HG02571 (cell line): ENCODE results near the gene CA12.
"Not testable (repeated sequence)": the region's sequence is repeated elsewhere in the genome, so short reads cannot be mapped to it uniquely, and the experiment has no call there.

Experiments
- ATAC-seq: cut with Tn5 transposase; IDR thresholded peaks from one replicate; pipeline ENCODE4 v1.9.1; 2021; ENCODE audit warnings: mild to moderate bottlenecking, moderate library complexity; ENCODE audit not compliant: unreplicated experiment

CA12 gene

DNA sequence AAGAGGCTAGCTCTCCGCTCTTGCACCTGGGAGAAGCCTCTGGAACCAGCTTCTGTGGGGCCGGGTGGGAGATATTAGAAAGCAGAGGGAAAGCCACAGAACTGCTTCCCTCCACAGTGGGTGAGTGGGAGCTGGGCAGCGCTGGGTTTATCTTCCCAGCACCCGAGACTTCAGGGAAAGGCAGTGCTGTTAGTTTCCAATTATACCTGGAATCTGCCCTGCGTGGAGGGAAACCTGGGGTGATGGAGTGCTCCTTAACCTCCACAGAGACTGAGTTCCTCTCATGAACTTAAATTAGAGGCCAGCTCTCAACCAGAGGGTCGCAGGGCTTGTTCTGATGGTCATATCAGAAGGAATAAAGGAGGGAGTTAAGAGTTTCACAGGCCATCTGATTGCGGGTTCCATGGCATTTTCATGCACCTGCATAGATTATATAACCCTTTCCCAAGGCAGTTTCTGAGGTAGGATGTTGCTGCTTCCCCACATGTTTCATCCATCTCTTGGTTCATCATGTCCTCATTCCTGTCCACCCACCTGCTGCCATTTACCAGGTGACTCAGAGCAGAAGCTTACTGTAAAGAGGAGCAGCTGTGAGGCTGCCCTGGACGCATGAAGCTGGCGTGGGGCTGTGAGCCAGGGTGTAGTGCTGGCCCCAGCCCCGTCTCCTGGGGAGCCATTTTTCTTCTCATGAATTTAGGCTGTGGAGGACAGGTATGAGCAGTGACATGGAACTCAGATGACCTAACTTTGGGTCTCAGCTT lies 42.5 kb downstream of the CA12 start:
- ATAC-seq: no peak

DNA sequence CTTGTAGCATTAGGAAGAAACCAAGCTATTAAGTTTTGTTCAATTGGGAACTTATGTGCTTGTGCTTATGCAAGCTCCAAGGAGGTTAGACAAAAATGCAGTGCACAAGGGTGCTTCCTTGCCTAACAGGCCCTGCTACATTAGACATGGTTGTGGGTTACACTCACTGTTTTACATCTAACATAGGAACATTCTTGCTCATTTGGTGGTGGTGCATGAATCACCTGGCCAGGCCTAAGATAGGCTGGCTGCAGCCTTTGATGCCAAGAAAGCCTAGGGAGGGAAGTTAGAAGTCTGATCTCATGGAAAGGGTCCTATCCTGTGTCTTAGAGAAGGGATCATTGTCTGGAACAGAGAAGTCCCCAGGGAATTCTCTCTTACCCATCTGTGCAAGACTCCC lies 43.5 kb downstream of the CA12 start:
- ATAC-seq: no peak

DNA sequence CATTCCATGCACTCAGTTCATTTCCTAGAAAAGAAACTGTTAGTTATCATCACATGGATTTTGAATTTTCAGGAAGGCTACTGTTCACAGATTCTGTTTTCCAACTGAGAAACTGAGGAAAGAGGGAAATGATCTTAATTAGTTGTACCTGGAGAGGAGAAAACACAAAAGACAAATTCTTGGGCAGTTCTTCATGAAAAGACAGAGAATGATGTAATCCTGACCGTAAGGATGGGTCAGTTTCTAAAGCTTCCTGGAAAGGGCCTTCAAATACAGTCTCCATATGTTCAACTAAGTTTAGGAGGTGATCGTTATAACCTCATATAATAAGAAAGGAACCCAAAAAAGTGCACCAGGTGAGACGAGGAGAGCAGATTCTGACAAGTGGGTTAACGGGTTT lies 44.6 kb downstream of the CA12 start:
- ATAC-seq: no peak

DNA sequence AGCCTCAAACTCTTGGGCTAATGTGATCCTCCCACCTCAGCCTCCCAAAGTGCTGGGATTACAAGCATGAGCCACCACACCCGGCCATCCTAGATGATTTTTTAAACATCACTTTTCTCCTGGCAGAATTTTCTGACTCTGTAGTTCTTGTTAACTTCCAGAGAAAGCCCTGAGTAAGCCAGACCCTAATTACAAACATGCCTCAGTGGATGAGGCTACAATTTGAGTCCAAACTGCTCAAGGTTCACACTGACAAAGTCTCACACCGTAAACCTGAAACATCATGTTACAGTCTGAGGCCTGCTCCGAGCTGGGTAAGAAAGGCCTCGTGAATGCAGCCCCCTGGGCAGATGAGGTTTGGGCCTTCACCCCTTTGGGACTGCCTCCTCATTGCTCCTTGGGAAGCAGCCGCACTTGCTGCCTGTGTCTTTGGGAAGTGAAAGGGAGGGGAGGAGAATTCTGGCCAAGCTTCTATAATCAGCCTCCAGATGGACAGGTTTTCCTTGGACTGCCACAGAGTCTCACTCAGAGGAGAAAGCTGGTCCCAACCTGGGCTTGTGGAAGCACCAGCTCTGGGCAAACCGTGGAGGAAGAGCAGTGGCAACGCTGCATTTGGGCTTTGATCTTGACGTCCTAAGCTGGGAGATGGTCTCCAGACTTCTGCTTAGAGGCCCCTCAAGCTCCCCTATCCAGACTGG lies 46.0 kb downstream of the CA12 start:
- no peak for ATAC-seq

DNA sequence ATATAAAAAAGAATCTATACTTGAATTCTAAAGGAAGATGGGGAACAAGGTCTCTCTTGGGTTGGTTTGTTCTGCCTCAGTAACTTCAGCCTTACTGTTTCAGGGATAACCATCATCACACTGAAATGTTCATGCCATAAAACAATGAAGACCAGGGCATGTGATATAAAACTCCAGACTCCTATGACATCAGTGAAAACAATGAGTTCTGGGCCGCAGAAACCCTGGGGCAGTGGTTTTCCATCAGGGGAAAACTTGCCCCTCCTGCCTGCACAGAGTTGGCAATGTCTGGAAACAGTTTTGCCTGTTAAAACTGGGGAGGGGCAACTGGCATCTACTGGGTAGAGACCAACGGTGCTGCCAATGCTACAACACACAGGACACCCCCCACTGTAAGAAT lies 46.8 kb downstream of the CA12 start:
- ATAC-seq: no peak

DNA sequence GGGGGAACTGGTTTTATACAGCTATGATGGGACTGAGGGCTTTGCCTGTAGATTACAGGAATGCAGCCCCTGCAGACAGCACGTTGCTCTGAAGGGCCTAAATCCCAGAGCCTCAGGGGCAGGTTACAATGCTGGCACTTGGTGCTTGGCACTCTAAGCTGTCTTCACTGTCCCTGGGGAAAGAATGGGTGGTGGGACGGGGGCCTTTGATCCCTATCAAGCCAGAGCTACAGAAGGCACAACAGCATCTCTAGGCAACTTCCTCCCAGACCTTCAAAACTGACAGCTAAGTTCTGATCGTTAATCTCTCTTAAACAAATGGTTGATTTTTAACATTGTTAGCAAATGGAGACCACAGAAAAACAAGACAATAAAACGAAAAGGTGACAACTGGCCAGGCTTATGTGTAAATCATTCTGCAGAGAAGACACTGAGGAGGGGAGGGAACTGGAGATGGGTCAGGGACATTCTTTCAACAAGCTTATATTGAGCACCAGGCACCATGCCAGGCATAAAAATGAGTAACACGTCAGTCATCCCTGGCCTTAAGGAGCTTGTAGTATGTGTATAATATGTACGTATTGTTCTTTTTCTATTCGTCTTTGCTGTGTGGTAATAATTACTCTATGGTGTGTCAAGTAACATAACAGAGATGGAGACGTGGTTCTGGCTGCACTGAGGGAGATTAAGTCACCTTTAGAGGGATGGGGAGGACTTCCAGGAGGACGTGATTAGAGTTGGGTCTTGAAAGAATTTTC lies 49.1 kb downstream of the CA12 start:
- ATAC-seq: no peak

DNA sequence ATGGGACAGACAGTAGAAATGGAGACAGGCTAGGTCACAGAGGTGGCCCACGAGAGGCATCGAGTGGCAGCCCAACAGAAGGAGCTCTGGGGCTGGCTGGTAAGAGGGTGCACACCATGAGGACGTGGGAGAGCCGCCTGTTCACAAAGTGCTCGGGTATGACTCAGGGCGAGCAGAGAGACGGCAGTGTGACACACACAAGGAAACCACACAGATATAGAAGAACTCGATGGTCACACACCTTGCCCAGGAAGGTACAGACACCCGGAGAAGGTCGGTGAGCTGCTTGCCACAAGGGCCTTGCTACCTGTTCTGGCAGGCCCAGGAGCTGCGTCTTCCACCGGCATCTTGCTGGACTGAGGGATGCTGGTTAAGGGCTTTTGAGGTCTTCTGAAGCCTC lies 50.2 kb downstream of the CA12 start:
- ATAC-seq: no peak

DNA sequence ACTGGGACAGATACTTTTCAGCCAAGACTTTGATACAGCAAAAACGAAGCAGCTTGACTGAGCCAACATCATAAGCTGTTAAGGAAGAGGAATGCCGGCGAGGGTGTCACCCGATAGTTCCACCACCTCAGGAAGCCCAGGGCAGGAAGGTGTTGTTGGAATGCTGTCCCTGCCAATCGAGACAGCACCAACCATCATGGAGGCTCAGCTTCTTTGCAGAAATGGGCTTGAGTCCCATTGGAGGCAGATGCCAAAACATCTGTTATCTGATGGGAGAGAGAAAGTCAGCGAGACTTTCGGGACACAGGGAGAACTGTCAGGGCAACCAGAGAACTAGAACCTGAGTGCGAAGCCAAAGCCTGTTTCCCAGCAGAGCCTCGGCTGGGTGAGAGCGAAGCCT lies 50.7 kb downstream of the CA12 start:
- no peak for ATAC-seq

DNA sequence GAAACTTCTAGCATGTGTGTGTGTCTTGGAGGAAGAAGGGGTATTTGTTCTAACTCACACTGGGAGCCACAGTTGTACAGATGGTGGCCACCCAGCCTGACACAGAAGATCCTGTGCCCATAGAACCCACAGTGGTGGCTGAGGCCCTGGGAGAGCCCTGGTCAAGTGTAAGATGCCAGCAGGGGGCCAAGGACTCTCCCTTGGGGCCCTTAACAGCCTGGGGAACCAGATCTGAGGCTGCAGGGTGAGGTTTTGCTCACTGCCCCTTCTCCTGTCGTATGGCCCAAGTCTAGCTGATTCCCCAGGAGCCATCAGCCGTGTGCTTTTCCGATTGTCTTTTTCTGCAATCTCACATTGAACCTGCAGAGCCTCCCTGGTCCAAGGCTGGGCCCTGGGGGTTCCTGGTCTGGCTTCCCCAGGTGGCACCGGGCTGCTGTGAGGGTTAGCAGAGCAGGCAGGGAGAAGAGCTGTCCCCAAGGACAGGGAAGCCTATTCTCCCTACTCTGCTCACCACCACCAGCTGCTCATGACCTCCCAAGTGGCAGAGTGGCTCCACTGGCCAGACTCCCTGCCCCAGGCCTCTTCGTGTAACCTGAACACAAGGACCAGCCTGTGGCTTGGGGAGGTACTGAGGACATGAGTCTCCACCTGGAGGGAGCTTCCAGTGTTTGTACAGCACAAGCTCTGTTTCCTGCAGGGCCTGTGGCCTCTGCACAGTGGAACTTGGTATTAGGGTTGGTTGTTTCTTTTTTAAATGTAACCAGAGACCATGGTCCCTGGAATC lies 51.9 kb downstream of the CA12 start:
- no peak for ATAC-seq

DNA sequence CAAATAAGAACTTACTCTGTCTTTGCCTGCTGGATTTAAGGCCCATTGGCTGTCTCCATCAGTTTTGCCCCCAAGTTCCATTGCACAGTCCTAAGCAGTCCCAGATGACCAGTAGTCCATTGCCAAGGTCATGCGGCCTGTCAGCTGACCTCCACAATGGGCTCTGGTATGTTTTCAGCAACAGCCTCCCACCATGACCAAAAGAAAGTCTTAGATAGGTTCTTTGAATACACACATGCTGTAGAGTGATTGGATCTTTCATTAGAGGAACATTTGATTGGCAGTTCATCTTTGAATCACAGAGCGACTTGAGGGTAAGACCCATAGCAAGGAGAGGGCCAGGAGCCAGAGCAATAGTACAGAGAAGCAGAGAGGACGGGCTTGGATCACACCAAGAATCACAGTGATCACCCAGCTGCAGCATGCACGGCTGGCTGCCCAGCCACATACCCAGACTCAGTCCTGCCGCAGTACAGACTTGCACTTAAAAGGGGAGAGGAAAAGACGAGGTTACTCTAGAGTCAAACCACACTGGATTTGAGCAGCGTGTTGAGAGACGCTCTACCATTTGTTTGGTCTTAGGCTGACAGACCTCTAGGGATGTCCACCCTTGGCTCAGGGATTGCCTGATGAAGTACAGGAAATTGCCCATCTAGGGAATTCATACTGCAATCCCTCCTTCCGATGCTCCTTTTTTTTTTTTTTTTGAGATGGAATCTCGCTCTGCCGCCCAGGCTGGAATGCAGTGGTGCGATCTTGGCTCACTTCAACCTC lies 53.8 kb downstream of the CA12 start:
- ATAC-seq: no peak

DNA sequence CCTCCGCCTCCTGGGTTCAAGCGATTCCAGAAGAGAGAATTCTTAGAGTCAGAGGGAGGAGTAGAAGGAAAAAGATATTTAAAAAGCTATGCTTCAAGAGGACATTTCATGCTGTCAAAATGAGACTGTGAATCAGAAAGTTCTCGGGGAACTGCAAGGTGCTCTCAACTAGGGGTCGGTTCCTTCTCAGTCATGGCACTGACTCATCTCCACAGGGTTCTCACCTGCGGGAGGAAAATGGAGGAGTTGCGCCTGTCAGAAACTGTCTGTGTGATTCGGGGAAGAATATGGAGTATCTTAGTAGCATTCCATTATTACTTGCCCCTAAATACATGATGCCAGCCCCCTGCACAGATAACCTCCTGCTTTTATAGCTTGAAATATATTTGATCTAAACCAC lies 56.9 kb downstream of the CA12 start:
- no peak for ATAC-seq

DNA sequence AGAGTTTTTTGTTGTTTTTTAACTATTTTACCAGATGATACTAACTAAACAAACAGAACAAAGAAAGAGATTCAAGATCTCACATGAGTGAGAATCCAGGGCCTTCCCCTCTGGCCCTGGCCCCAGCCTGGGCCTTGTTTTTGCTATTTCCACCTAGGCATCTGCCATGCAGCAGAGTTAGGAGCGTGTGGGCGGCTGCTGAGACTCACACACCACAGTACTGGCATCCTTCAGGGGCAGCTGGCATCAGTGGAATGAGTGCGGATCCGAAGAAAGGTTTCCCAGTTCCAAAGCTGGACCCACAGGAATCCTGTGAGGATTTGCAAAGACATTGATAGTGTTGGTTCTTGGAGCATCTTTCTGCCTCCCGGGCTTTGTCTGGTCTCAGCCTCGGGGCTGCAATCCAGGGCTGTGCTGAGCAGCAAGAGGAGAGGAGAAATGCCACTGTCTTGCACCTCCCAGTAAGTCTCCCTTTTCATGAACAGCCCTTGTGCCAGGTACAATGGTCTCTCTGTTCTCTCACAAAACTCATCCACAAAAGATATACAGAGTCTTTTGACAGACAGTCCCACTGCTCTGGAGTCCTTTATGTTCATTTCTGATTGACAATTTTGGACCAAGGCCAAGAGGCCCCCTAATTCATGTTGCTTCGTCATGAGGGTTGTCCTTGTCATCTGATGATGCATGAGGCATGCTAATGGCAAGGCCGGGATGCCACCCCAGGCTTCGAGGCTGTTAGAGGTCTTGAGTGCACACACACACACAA lies 57.7 kb downstream of the CA12 start:
- ATAC-seq: no peak

DNA sequence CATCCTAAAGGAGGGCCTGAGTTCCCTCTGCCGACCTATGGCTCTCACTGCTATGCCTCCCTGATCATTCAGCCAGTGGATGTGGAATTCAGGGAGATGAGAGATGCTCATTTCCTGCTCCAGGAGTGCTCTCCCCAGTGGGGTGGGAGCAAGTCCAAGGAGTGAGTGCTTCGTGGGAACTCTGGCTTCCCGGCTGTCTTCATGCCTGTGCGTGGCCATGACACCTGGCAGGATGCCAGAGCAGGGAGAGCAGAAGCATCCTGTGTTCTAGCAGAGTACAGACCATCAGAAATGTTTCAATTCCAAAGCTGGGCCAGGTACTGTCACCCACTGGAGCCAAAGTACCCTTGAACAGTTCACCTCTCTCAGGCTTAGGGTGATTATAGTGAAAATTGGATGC lies 59.1 kb downstream of the CA12 start:
- no peak for ATAC-seq

DNA sequence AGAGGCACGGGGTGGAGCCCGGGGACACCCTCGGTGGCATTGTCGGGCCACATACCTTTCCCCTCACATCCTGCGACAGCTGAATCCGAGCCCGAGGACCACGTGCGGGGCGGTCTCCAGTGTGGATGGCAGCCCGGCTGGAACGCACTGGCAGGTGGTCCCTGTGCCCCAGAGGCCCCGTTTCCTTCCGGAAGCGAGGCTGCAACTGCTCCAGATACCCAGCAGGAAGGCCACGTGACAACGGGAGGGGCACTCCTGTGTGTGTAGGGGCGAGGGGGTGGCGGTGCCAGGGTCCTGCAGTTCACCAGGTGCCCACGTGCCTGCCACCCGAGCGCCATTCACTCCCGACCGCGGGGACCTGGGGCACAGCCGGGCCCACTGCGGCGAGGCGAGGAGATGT lies 60.2 kb downstream of the CA12 start:
- ATAC-seq: no peak

DNA sequence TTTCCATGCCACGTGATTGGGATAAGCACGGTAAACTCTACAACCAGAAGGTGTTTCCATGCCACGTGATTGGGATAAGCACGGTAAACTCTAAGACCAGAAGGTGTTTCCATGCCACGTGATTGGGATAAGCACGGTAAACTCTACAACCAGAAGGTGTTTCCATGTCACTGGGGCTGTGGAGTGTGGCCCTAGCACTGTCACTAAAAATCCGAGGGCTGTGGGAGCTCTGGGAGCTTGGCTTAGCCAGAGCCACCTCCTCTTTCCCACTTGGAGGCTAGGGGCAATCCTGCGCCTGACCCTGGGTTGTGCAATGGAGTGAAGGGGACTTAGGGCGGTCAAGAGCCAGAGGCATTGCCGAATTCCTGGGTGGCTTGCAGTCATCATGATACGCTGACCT lies 60.7 kb downstream of the CA12 start:
- ATAC-seq: not testable (repeated sequence)

DNA sequence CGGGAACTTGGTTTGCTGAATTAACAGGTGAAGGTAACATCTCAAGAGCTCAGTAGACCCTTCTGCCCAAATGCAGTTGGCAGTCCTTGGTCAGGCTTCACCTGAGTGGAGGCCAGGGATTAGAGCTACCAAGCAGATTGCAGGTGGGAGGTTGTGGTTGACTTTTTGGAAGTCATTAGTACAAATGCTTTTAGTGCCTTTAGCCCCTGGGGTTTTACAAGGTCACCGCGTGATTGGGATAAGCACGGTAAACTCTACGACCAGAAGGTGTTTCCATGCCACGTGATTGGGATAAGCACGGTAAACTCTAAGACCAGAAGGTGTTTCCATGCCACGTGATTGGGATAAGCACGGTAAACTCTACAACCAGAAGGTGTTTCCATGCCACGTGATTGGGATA lies 61.2 kb downstream of the CA12 start:
- not testable (repeated sequence) for ATAC-seq

DNA sequence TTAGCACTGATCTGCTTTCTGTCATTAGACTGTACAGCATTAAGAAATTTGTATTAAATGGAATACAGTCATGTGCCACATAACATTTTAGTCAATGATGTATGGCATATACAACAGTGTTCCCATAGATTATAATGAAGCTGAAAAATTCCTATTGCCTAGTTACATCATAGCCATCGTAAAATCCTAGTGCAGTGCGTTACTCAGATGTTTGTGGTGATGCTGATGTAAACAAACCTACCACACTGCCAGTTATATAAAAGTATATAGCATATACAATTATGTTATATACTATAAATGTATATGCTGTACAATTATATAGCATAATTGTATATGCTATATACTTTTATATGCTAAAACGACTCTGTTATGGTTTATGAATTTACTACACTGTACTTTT lies 62.6 kb downstream of the CA12 start:
- ATAC-seq: no peak

DNA sequence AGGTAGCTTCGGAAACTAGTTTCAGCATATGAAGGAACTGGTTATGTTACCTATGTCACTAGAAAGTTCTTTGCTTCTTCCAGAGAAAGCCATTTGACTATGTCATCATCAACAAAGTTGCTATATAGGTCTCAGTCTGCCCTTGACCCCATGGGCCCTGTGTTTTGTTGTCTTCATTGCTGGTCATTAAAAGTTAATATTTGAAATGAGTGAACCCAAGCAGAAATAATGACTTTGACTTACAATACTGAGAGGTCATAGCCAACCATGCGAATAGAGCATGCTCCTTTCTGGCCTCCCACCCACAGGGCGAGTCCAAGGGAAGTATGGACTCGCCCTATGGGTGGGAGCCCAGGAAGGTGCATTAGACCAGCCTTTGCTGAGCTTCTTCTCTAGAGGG lies 63.3 kb downstream of the CA12 start:
- ATAC-seq: no peak

DNA sequence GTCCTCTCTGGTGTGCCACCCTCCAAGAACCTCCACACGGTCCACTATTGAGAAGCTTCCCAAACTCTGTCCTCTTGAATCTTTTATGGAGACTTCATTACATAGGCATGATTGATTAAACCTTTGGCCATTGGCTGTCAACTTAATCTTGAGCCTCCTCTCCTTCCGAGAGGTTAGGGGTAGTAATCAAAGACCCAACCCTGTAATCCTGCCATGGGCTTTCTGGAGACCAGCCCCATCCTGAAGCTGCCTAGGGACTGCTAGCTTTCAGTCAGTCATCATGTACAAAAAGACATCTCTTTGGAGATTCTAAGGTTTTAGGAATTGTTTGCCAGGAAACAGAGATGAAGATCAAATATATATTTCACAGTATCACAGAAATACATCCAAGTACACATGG lies 67.2 kb downstream of the CA12 start:
- ATAC-seq: no peak

DNA sequence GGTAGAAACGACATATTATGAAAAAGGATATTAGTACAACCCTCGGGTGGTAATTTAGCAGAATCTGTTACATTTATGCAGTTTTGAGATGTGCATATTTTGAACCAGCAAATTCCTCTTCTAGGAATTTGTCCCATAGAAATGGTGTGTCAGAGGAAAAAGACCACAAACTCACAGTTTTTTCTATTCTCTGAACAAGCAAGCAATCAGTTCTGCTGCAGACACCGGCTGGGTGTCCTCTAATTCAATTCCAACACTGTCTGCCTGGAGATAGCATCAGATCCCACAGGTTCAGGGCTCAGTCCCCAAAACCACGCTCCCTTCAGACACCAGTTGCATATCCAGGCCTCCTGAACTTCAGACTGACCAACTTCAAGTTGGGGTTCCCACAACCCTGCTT lies 67.8 kb downstream of the CA12 start:
- ATAC-seq: no peak
